H1 (cell line): ENCODE measurements around the gene CA5A. TPM values are rescaled to one million over a fixed set of nuclear protein-coding genes. Genes with fewer than 3 reads are reported as not detected.
A peak's percentile ranks its signal among the peaks of the same experiment; 100 is the strongest.

Experiments
- CTCF ChIA-PET: fragments of 300-600 bp; sonication (Branson Sonifier 250); formaldehyde crosslinking; loops from one replicate; lab custom pipeline; 2021; ENCODE audit not compliant: partially characterized antibody; lab: Charles Lee
- POLR2A ChIA-PET: fragments of 300-600 bp; sonication (Branson Sonifier 250); formaldehyde crosslinking; loops from one replicate; lab custom pipeline; 2021; ENCODE audit warnings: inconsistent platforms; ENCODE audit not compliant: partially characterized antibody; lab: Charles Lee
- DNase-seq, 2 experiments: peaks; one replicate each; pipeline versions ENCODE4 v3.0.0 to v3.0.0-alpha.2; 2010 to 2022; ENCODE audit warnings: low spot score in 2 of 2, low read depth in 1 of 2, mixed read lengths in 1 of 2
- FAIRE-seq: peaks from 2 replicates; lab custom pipeline; 2011; peaks lifted over from hg19 to GRCh38; lab: Jason Lieb, UNC
- H2AFZ ChIP-seq: 2 replicates; pipeline ENCODE4 v1.8.1; 2012; ENCODE audit warnings: low read length, inconsistent platforms
- H2AK5ac ChIP-seq: 2 replicates; pipeline ENCODE4 v1.6.1; 2013; ENCODE audit warnings: low read depth, low read length
- H2BK120ac ChIP-seq: replicated peaks from 2 replicates; pipeline ENCODE3; 2013; ENCODE audit warnings: low read depth, low read length, inconsistent platforms
- H2BK12ac ChIP-seq: 2 replicates; pipeline ENCODE4 v1.6.1; 2013; ENCODE audit warnings: low read depth, low read length
- H2BK15ac ChIP-seq: 2 replicates; pipeline ENCODE4 v1.6.1; 2013; ENCODE audit warnings: low read length
- H2BK20ac ChIP-seq: 2 replicates; pipeline ENCODE4 v1.6.1; 2013; ENCODE audit warnings: low read length
- H2BK5ac ChIP-seq: 2 replicates; pipeline ENCODE4 v1.6.1; 2013; ENCODE audit warnings: low read depth, low read length
- H3K14ac ChIP-seq: 2 replicates; pipeline ENCODE4 v1.6.1; 2013; ENCODE audit warnings: inconsistent platforms; ENCODE audit not compliant: insufficient read length
- H3K18ac ChIP-seq: 2 replicates; pipeline ENCODE4 v1.6.1; 2013; ENCODE audit warnings: low read length; ENCODE audit errors: extremely low read depth
- H3K23ac ChIP-seq: 2 replicates; pipeline ENCODE4 v1.6.1; 2013; ENCODE audit warnings: inconsistent platforms; ENCODE audit not compliant: insufficient read length
- H3K23me2 ChIP-seq: 2 replicates; pipeline ENCODE4 v1.6.1; 2013; ENCODE audit warnings: low read depth, low read length
- H3K27ac ChIP-seq: 2 replicates; pipeline ENCODE4 v1.6.1; 2011; ENCODE audit warnings: low read depth, low read length, inconsistent platforms
- H3K27me3 ChIP-seq, 4 experiments: replicated peaks in 1 of 4; 1 replicate in 1 of 4; 2 replicates in 3 of 4; pipeline versions ENCODE4 v1.6.1 to v1.8.1; 2011 to 2013; ENCODE audit warnings: low read length in 3 of 4, mild to moderate bottlenecking in 3 of 4, inconsistent platforms in 2 of 4, mixed read lengths in 2 of 4, moderate library complexity in 1 of 4; ENCODE audit not compliant: control insufficient read depth in 3 of 4, insufficient read depth in 3 of 4; ENCODE audit errors: extremely low read depth in 1 of 4
- H3K36me3 ChIP-seq, 4 experiments: 2 replicates each; pipeline versions ENCODE4 v1.6.1 to v1.8.1; 2011 to 2013; ENCODE audit warnings: mild to moderate bottlenecking in 4 of 4, low read length in 3 of 4, moderate library complexity in 2 of 4, control low read depth in 1 of 4, inconsistent platforms in 1 of 4; ENCODE audit not compliant: insufficient read depth in 4 of 4, control insufficient read depth in 2 of 4
- H3K4ac ChIP-seq: replicated peaks from 2 replicates; pipeline ENCODE3; 2013; ENCODE audit warnings: low read length, low read depth, mixed read lengths, inconsistent platforms; ENCODE audit not compliant: insufficient read length
- H3K4me1 ChIP-seq, 4 experiments: replicated peaks in 1 of 4; 1 replicate in 1 of 4; 2 replicates in 3 of 4; pipeline versions ENCODE4 v1.6.1 to v1.8.1; 2011 to 2013; ENCODE audit warnings: low read length in 3 of 4, inconsistent platforms in 2 of 4, mixed read lengths in 1 of 4; ENCODE audit not compliant: insufficient read depth in 4 of 4, control insufficient read depth in 3 of 4
- H3K4me2 ChIP-seq, 2 experiments: 2 replicates each; pipeline versions ENCODE4 v1.6.1 to v1.8.1; 2011 to 2013; ENCODE audit warnings: low read depth in 2 of 2, low read length in 2 of 2, control low read depth in 1 of 2, inconsistent platforms in 1 of 2, mild to moderate bottlenecking in 1 of 2; ENCODE audit not compliant: insufficient read depth in 1 of 2
- H3K4me3 ChIP-seq, 4 experiments: fragments of 200-600, 300-600 bp in 1 of 4; sonication (generic), shearing (Covaris generic), sonication (Bioruptor Twin) in 1 of 4; 2 replicates each; pipeline versions ENCODE4 v1.5.1 to v1.8.1; 2011 to 2016; ENCODE audit warnings: low read length in 4 of 4, low read depth in 3 of 4, control low read depth in 2 of 4, inconsistent platforms in 2 of 4, mild to moderate bottlenecking in 2 of 4, mixed read lengths in 1 of 4, moderate library complexity in 1 of 4; ENCODE audit not compliant: insufficient read depth in 2 of 4; ENCODE audit errors: extremely low read depth in 1 of 4
- H3K56ac ChIP-seq: replicated peaks from 2 replicates; pipeline ENCODE3; 2013; ENCODE audit warnings: low read depth, mild to moderate bottlenecking, mixed read lengths, low read length, inconsistent platforms; ENCODE audit not compliant: insufficient read length
- H3K79me1 ChIP-seq: 2 replicates; pipeline ENCODE4 v1.6.1; 2013; ENCODE audit warnings: low read depth, low read length, control low read depth
- H3K79me2 ChIP-seq, 2 experiments: 2 replicates each; pipeline versions ENCODE4 v1.6.1 to v1.8.1; 2012 to 2013; ENCODE audit warnings: low read length in 2 of 2, mild to moderate bottlenecking in 2 of 2, inconsistent platforms in 1 of 2; ENCODE audit not compliant: insufficient read depth in 2 of 2, control insufficient read depth in 1 of 2
- H3K9ac ChIP-seq, 4 experiments: replicated peaks in 1 of 4; 1 replicate in 1 of 4; 2 replicates in 3 of 4; pipeline versions ENCODE4 v1.6.1 to v1.8.1; 2011 to 2013; ENCODE audit warnings: low read depth in 3 of 4, low read length in 3 of 4, control low read depth in 2 of 4, mild to moderate bottlenecking in 2 of 4, moderate library complexity in 2 of 4, inconsistent platforms in 1 of 4; ENCODE audit errors: extremely low read depth in 1 of 4
- H3K9me3 ChIP-seq, 2 experiments: 2 replicates each; pipeline versions ENCODE4 v1.6.1 to v1.8.1; 2012 to 2013; ENCODE audit warnings: mild to moderate bottlenecking in 2 of 2, moderate library complexity in 2 of 2, control low read depth in 1 of 2, inconsistent platforms in 1 of 2, low read depth in 1 of 2, low read length in 1 of 2, mixed read lengths in 1 of 2; ENCODE audit not compliant: insufficient read depth in 2 of 2
- H4K20me1 ChIP-seq, 2 experiments: replicated peaks in 1 of 2; 2 replicates each; pipeline versions ENCODE3 to v1.8.1; 2011 to 2013; ENCODE audit warnings: inconsistent platforms in 2 of 2, low read length in 2 of 2, mild to moderate bottlenecking in 1 of 2; ENCODE audit not compliant: insufficient read depth in 2 of 2, control insufficient read depth in 1 of 2
- H4K5ac ChIP-seq: 2 replicates; pipeline ENCODE4 v1.6.1; 2013; ENCODE audit warnings: low read length, low read depth, mixed read lengths, inconsistent platforms; ENCODE audit not compliant: insufficient read length
- H4K8ac ChIP-seq: 2 replicates; pipeline ENCODE4 v1.8.0; 2013; ENCODE audit warnings: mild to moderate bottlenecking, moderate library complexity, low read length, inconsistent platforms; ENCODE audit not compliant: insufficient read depth; ENCODE audit errors: extremely low read depth
- H4K91ac ChIP-seq: replicated peaks from 2 replicates; pipeline ENCODE3; 2013; ENCODE audit warnings: low read length, mixed read lengths, inconsistent platforms; ENCODE audit not compliant: insufficient read length
- CBX8 ChIP-seq: fragments of 300-800, 300-1000 bp; sonication (generic); IDR thresholded peaks from 2 replicates; pipeline ENCODE4 v1.7.1; 2016; ENCODE audit warnings: low read depth, low read length, borderline replicate concordance
- CHD1 ChIP-seq: IDR thresholded peaks from 2 replicates; pipeline ENCODE4 v1.6.1; 2012; ENCODE audit warnings: low read depth, low read length, improper control_type of control experiment
- CHD2 ChIP-seq: IDR thresholded peaks from 2 replicates; pipeline ENCODE4 v1.6.1; 2012; ENCODE audit warnings: low read length, improper control_type of control experiment
- EP300 ChIP-seq, 2 experiments: IDR thresholded peaks; 1 replicate in 1 of 2; 2 replicates in 1 of 2; pipeline ENCODE4 v1.6.1; 2011 to 2012; ENCODE audit warnings: low read depth in 2 of 2, low read length in 2 of 2, mild to moderate bottlenecking in 2 of 2, borderline replicate concordance in 1 of 2, inconsistent platforms in 1 of 2, moderate library complexity in 1 of 2
- GTF2F1 ChIP-seq: IDR thresholded peaks from 2 replicates; pipeline ENCODE4 v1.6.1; 2012; ENCODE audit warnings: low read depth, low read length, improper control_type of control experiment, borderline replicate concordance
- SIN3A ChIP-seq, 2 experiments: IDR thresholded peaks in 1 of 2; conservative IDR thresholded peaks in 1 of 2; 2 replicates each; pipeline ENCODE4 v1.6.1; 2011 to 2012; ENCODE audit warnings: low read length in 2 of 2, improper control_type of control experiment in 1 of 2, low read depth in 1 of 2, mild to moderate bottlenecking in 1 of 2
- SUZ12 ChIP-seq: fragments of 200-600 bp; sonication (generic); IDR thresholded peaks from 2 replicates; pipeline ENCODE4 v1.6.1; 2012; ENCODE audit warnings: mild to moderate bottlenecking, inconsistent platforms, low read length, moderate library complexity, mixed read lengths
- WGBS, 2 experiments: shearing (Covaris generic) in 1 of 2; methylation state at CpG; one replicate each; pipeline versions ENCODE4 v1.1.6 to v1.1.7; 2013 to 2015; ENCODE audit warnings: low lambda C conversion rate in 2 of 2, mixed read lengths in 2 of 2, inconsistent platforms in 1 of 2, low coverage in 1 of 2, missing lambda C conversion rate in 1 of 2; ENCODE audit not compliant: insufficient replicate concordance in 2 of 2, insufficient coverage in 1 of 2, insufficient read length in 1 of 2; ENCODE audit errors: extremely low coverage in 1 of 2, missing lambda C conversion rate in 1 of 2; 5-methylcytosine and 5-hydroxymethylcytosine counted together
- polyA plus RNA-seq, 7 experiments: library from polyadenylated mRNA; depleted of rRNA in 3 of 7; stranded (reverse) in 5 of 7; unstranded in 2 of 7; fragments of >200 nt in 5 of 7; fragments of 200-250 nt in 2 of 7; gene quantifications; 1 replicate in 5 of 7; 2 replicates in 1 of 7; 4 replicates in 1 of 7; pipeline versions ENCODE4 v1.2.1 to v1.2.3, GENCODE V29; 2011 to 2013; ENCODE audit warnings: missing spikeins in 2 of 7, mixed read lengths in 2 of 7
- total RNA-seq: library from RNA; stranded (reverse); fragmentation: NEBNext Ultra II Directional; extraction: Animal tissue kit (Norgen Biotek cat#: 25700); gene quantifications from 2 replicates; pipeline ENCODE4 v1.2.1, GENCODE V29; 2021

Gene CA5A
- total and polyA plus RNA-seq, 2 of the 8 experiments (the other 6 are each of a cell fraction or from before 2014, with no cell fraction given), result not detected

DNA sequence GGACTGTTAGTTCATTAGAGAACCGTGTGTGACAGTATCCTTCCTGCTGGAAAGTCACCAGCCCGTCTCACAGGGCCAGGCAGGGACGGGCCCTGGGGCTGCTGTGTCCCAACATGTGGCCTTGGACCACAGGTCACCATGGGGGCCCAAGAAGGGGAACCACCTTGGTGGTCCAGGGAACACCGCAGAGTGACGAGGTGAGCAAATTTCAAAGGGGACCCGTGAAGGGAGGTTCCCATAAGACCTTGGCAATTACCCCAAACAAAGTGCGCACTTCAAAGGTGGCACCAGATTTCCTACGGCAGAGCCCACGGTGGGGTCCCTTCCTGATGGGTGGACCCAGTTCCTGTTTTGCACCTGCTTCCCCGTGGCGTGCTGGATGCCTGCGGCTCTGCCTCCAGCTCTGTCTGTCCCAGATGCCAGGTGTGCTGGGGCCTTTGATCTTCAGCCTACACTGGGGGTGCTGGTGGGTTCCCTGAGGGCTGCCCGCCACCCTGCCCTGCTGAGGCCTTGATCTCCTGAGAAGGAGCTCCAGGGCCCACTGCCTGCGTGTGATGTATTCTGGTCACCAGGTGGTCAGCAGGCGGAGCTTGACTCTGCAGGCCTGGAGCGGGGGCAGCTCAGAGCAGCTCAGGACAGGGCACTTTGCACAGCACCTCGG, 94.0 kb downstream of the CA5A start:
- H4K20me1 ChIP-seq, result peaks cover 18 to 24% of the 10 kb centered on the region in 2 experiments
- WGBS, 2 experiments, result 93% methylated on average over 17 of the region's 17 CpGs; no CpG with 5 or more reads in 1 of the 2 experiments

More for the DNA sequence above, 94.0 kb downstream of the CA5A start:
- no peak overlapping the region for H4K5ac ChIP-seq
- no peak overlapping the region for H3K4me3 ChIP-seq
- H3K27me3 ChIP-seq, result no peaks in the 10 kb centered on the region
- H2AFZ ChIP-seq, result no peak overlapping the region
- FAIRE-seq (no peak), DNase-seq (no peak)
- H3K9me3 ChIP-seq, result no peaks in the 10 kb centered on the region
- no peak overlapping the region for H3K14ac ChIP-seq
- no peak overlapping the region for H3K9ac ChIP-seq
- no peak overlapping the region for H2BK15ac ChIP-seq
- H2BK5ac ChIP-seq, result peak overlapping the region; percentile 15; the same call in 1 of the 2 replicates
- H3K79me1 ChIP-seq, result peaks cover 4% of the 10 kb centered on the region
- no peak overlapping the region for H3K18ac ChIP-seq
- ChIA-PET CTCF (interaction anchor here (0.9 to 9.8 kb wide), 11 partner anchors 7 to 178 kb away, joined by 3 to 115 read pairs (median 5); no protein-coding TSS in a partner anchor), POLR2A (interaction anchor here (0.6 to 27.1 kb wide), 9 partner anchors 8 to 107 kb away, joined by 3 to 507 read pairs (median 5); partner anchors contain the start of gene SLC7A5)
- no peaks in the 10 kb centered on the region for H3K23me2 ChIP-seq
- no peak overlapping the region for H4K91ac ChIP-seq
- H3K4me1 ChIP-seq, result 0 out of 7 replicates have a peak, but pooled peaks cover 0 to 1% (median 0%) of the 10 kb centered on the region in 4 experiments
- no peak overlapping the region for H2BK120ac ChIP-seq
- no peak overlapping the region for H3K4me2 ChIP-seq
- no peak overlapping the region for H3K27ac ChIP-seq
- H3K79me2 ChIP-seq, result peaks cover 0 to 51% of the 10 kb centered on the region in 2 experiments; a peak in 3 of 4 replicates
- peaks cover 3 to 43% (median 25%) of the 10 kb centered on the region in 4 experiments; a peak in 6 of 8 replicates for H3K36me3 ChIP-seq
- TF ChIP-seq EP300 (IDR thresholded peaks at IDR 0.05; ENCODE audit: borderline replicate concordance in 1 of 2, low read depth in 2 of 2, low read length in 2 of 2) (no peak), CHD1 (no peak), CHD2 (no peak), SIN3A (conservative IDR thresholded peaks at IDR 0.05 in 1 of 2, IDR thresholded peaks at IDR 0.05 in 1 of 2; ENCODE audit: low read depth in 1 of 2, low read length in 2 of 2) (no peak), GTF2F1 (no peak), SUZ12 (no peak), CBX8 (no peak)
- H2AK5ac ChIP-seq, result no peak overlapping the region
- no peak overlapping the region for H3K23ac ChIP-seq
- H4K8ac ChIP-seq, result no peak overlapping the region; the same call in 1 of the 2 replicates
- no peak overlapping the region for H2BK20ac ChIP-seq
- no peak overlapping the region for H3K4ac ChIP-seq
- no peak overlapping the region for H2BK12ac ChIP-seq
- no peak overlapping the region for H3K56ac ChIP-seq
